Colon (tissue), 2 donors: ENCODE results near the gene PPIP5K2.
"Not testable (repeated sequence)": the region's sequence is repeated elsewhere in the genome, so short reads cannot be mapped to it uniquely, and the experiment has no call there.

Source experiments
- FAIRE-seq: peaks from 2 replicates; lab custom pipeline; 2012; peaks lifted over from hg19 to GRCh38; lab: Jason Lieb, UNC
- donor health status: control.
- donor health status: control.

The PPIP5K2 gene

GRCh38 chr5:103119765-103120606 lies at the start of gene PPIP5K2, which contains the start of gene GIN1:
PPIP5K2 (plus strand) TSS chr5:103120301; CDS start chr5:103129590, 9,289 bp downstream.
GIN1 (minus strand) TSS chr5:103120138; CDS start chr5:103108707, 11,431 bp downstream.
- FAIRE-seq, result peak; percentile 86

GRCh38 chr5:103073500-103073899 lies 46.6 kb upstream of the PPIP5K2 start:
- not testable (repeated sequence) for FAIRE-seq

DNA sequence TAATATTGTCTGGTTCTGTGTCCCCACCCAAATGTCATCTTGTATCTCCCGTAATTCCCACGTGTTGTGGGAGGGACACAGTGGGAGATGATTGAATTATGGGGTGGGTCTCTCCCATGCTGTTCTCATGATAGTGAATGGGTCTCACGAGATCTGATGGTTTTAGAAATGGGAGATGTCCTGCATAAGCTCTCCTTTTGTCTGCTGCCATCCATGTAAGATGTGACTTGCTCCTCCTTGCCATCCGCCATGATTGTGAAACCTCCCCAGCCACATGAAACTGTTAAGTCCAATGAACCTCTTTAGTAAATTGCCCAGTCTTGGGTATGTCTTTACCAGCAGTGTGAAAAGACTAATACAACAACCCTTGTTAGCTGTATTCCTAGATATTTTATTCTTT lies 44.7 kb upstream of the PPIP5K2 start:
- FAIRE-seq, result no peak

GRCh38 chr5:103079796-103080195 lies 40.3 kb upstream of the PPIP5K2 start:
- no peak for FAIRE-seq

- no peak for FAIRE-seq
Measured at GRCh38 chr5:103086547-103086946, 33.6 kb upstream of the PPIP5K2 start.

DNA sequence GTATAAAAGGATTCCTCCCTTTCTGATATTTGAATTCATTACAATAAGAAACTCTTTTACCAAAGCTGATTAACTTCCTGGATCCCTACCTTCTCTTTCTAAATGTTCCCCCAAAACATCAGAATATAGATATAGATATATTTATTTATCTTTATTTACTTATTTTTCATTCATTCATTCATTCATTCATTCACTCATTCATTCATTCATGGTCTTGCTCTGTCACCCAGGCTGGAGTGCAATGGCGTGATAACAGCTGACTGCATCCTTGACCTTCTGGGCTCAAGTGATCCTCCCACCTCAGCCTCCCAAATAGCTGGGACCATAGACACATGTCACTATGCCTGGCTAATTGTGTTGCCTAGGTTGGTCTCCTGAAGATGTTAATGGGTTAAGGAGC lies 30.8 kb upstream of the PPIP5K2 start:
- FAIRE-seq, result no peak

DNA sequence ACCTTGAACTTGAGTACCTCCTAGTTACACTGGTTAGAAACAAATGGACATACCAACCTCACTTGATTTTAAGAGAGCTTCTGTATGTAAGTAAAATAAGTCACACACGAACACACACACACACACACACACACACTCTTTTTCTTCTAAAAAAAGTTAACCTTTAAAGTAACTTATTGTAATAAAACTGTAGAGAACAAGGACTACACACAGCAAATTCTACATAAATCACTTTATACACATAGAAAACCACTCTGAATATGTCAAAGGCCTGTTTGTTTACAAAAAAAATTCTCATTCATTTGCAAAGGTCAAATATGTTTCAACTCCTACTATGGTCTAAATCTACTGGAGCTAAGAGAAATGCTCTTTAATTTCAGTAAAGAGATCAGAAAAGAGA lies 29.3 kb upstream of the PPIP5K2 start:
- peak; percentile 18 for FAIRE-seq

DNA sequence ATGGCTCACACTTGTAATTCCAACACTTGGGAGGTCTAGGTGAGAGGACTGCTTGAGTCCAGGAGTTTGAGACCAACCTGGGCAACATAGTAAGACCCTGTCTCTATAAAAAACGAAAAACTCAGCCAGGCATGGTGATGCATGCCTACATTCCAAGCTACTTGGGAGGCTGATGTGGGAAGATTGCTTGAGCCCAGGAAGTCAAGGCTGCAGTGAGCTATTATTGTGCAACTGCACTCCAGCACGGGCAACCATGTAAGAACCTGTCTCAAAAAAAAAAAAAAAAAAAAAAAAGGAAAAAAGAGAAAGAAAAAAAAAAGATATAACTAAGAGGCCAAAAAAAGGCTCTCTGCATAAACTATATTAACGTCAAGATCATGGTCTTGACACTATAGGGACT lies 27.4 kb upstream of the PPIP5K2 start:
- FAIRE-seq, result no peak

GRCh38 chr5:103093727-103094126 lies 26.4 kb upstream of the PPIP5K2 start:
- no peak for FAIRE-seq

DNA sequence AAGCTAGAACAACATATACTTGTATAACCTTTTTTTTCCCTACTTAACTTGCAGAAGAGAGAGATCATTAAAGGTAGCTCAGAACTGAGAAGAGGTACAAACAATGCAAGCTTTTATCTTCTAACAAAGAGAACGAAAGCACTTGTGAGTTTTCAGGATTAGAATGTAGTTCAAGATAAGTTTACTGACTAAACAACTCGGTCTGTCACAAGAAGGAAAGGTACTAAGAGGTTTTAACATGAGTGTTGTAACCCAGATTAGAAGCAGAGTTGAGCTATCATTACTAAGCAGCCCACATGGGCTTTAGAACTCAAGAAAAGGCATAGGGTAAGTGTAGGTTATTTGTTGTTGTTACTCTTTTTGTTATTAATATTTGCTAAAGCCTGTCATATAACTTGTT lies 25.4 kb upstream of the PPIP5K2 start:
- no peak for FAIRE-seq

DNA sequence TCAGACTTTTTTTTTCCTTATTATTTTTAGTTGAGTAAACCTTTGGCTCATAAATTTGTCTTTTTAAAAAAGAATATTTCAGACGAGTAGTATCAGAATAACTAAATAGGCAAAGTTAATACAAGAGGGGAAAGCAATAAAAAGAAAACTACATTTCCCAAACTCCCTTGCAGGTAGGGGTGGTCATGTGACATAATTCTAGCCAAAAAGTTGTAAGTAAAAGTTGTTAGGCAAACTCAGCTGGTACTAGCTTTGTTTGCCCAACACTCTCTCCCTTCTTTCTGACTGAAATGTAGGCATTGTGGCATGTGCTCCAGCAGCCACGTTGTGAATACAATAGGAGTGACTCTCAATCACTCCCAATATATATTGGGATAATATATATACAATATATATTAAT lies 21.1 kb upstream of the PPIP5K2 start:
- FAIRE-seq, result no peak

DNA sequence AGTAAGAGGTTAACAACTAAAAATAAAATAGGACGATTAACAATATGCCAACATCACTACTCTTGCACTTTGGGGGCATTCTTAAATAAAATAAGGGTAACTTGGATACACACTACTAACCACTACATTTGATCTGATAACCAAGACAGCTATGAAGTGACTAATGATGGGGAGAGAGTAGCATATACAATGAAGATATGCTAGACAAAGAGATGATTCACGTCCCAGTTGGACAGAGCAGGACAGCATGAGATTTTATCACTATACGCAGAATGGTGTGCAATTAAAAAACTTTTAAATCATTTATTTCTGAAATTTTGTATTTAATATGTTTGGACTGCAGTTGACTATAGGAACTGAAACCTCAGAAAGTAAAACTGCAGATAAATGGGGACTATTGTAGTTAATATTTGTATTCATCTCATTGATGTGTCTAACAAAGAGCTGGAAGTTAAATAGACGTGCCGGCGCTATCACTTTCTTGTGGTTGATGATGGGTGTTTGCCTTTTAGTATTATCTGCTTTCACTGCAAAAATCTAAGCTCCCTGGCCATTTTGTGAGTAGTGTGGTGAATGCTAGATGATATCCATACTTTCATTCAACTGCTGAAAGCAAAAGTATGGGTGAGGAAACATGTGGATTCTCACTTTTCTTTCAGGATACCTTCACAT lies 18.9 kb upstream of the PPIP5K2 start:
- FAIRE-seq, result no peak

DNA sequence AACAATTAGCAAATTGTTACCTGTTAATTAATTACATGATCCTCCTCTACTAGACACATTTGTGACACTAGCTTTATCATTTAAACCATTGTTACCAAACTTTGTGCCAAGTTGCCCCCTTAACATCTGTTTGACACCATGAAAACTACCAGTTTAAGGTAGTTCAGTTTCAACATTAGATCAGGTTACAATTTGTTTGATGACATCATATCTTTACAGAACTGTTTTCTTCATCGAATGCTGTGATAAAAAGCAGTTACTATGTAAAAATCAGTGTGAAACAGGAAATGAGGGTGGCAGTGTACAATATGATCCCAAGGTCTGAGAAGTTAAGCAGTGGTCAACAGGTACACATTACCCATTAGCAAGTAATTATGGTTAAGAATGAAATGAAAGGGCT lies 17.9 kb upstream of the PPIP5K2 start:
- FAIRE-seq, result no peak

GRCh38 chr5:103108086-103108485 lies 12.0 kb upstream of the PPIP5K2 start:
- no peak for FAIRE-seq

- FAIRE-seq, result no peak
Measured at GRCh38 chr5:103109277-103109676, 10.8 kb upstream of the PPIP5K2 start.

GRCh38 chr5:103110403-103110802 lies 9.7 kb upstream of the PPIP5K2 start:
- no peak for FAIRE-seq

- no peak for FAIRE-seq
Measured at GRCh38 chr5:103111468-103111867, 8.6 kb upstream of the PPIP5K2 start.

GRCh38 chr5:103112910-103113309 lies 7.2 kb upstream of the PPIP5K2 start:
- no peak for FAIRE-seq

- no peak for FAIRE-seq
Measured at GRCh38 chr5:103114440-103114839, 5.7 kb upstream of the PPIP5K2 start.

GRCh38 chr5:103117471-103117991 lies 2.6 kb upstream of the PPIP5K2 start:
- FAIRE-seq, result no peak

GRCh38 chr5:103119070-103119764 lies 884 bp upstream of the PPIP5K2 start:
- no peak for FAIRE-seq

GRCh38 chr5:103120607-103121200 lies 603 bp downstream of the PPIP5K2 start:
- no peak for FAIRE-seq
